RWPE2 (cell line): ENCODE data around the gene ELMO3.
A peak's percentile ranks its signal among the peaks of the same experiment; 100 is the strongest.

Source experiments
- ATAC-seq: fragments of 200-7000 bp; cut with Tn5 transposase; 3 replicates; pipeline ENCODE4 v1.9.1; 2021; ENCODE audit warnings: low read depth
- DNase-seq: peaks from one replicate; pipeline ENCODE4 v3.0.0-alpha.2; 2020; ENCODE audit warnings: low spot score
- H3K27ac ChIP-seq: fragments of 450-650 bp; 2 replicates; pipeline ENCODE4 v1.5.1; 2017; ENCODE audit warnings: mild to moderate bottlenecking; ENCODE audit not compliant: poor library complexity, severe bottlenecking
- H3K27me3 ChIP-seq: fragments of 250-450 bp; sonication (Bioruptor Pico); 2 replicates; pipeline ENCODE4 v1.5.1; 2021; ENCODE audit warnings: mild to moderate bottlenecking, moderate library complexity; ENCODE audit not compliant: insufficient read depth, poor library complexity, severe bottlenecking
- H3K36me3 ChIP-seq: fragments of 250-450 bp; sonication (Bioruptor Pico); 2 replicates; pipeline ENCODE4 v1.5.1; 2020; ENCODE audit warnings: low read depth, mild to moderate bottlenecking, moderate library complexity
- H3K4me1 ChIP-seq: fragments of 250-450 bp; sonication (Bioruptor Pico); 2 replicates; pipeline ENCODE4 v1.5.1; 2021; ENCODE audit warnings: mild to moderate bottlenecking, moderate library complexity; ENCODE audit not compliant: insufficient read depth, poor library complexity, severe bottlenecking
- H3K4me3 ChIP-seq: fragments of 250-450 bp; sonication (Bioruptor Pico); 2 replicates; pipeline ENCODE4 v1.5.1; 2021; ENCODE audit warnings: mild to moderate bottlenecking, moderate library complexity; ENCODE audit not compliant: severe bottlenecking
- H3K9me3 ChIP-seq: fragments of 250-450 bp; sonication (Bioruptor Pico); 2 replicates; pipeline ENCODE4 v1.5.1; 2021; ENCODE audit warnings: mild to moderate bottlenecking, moderate library complexity; ENCODE audit not compliant: severe bottlenecking
- CTCF ChIP-seq: fragments of 450-650 bp; IDR thresholded peaks from one replicate; pipeline ENCODE4 v1.5.1; 2017; ENCODE audit warnings: mild to moderate bottlenecking, moderate library complexity; ENCODE audit not compliant: poor library complexity, severe bottlenecking

The ELMO3 gene

GRCh38 chr16:67184995-67185650, 13.8 kb upstream of the ELMO3 start:
- Histone ChIP-seq H3K9me3 (no peaks in the 10 kb centered on the region), H3K27me3 (no peaks in the 10 kb centered on the region), H3K4me3 (no peak overlapping the region), H3K36me3 (no peaks in the 10 kb centered on the region), H3K4me1 (peaks cover 5% of the 10 kb centered on the region), H3K27ac (no peak overlapping the region)
- ATAC-seq (peak; percentile 51), DNase-seq (peak; percentile 91)
- TF ChIP-seq CTCF: peak; percentile 89

GRCh38 chr16:67185651-67186134, 13.2 kb upstream of the ELMO3 start:
- TF ChIP-seq CTCF: peak; percentile 73
- ATAC-seq (no peak), DNase-seq (no peak)
- Histone ChIP-seq H3K36me3 (no peaks in the 10 kb centered on the region), H3K27ac (no peak overlapping the region), H3K27me3 (no peaks in the 10 kb centered on the region), H3K4me1 (peaks cover 5% of the 10 kb centered on the region), H3K9me3 (no peaks in the 10 kb centered on the region), H3K4me3 (no peak overlapping the region)

DNA sequence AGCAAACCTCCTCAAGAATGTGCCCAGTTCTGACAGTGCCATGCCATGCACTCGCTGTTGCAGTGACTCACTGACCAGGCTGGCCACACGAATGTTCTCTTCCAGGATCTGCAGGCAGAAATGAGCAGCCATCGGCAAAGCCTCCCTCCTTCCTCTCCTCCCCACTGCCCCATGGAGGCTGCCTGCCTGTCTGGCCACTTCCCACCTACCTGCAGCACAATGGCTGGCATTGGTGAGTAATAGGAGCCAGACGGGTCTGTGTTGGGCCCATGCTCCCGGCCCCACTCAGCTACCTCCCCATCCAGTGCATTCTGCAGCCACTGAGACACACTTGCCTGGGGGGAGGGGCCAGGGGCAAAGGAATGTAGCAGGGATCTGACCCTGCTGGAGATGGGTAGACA, 12.4 kb upstream of the ELMO3 start:
- Histone ChIP-seq H3K4me3 (no peak overlapping the region), H3K9me3 (no peaks in the 10 kb centered on the region), H3K36me3 (no peaks in the 10 kb centered on the region), H3K27ac (no peak overlapping the region), H3K27me3 (no peaks in the 10 kb centered on the region), H3K4me1 (peaks cover 8% of the 10 kb centered on the region)
- TF ChIP-seq CTCF: no peak
- ATAC-seq: peak; percentile 4; the same call in 1 of the 3 replicates
- no peak for DNase-seq

DNA sequence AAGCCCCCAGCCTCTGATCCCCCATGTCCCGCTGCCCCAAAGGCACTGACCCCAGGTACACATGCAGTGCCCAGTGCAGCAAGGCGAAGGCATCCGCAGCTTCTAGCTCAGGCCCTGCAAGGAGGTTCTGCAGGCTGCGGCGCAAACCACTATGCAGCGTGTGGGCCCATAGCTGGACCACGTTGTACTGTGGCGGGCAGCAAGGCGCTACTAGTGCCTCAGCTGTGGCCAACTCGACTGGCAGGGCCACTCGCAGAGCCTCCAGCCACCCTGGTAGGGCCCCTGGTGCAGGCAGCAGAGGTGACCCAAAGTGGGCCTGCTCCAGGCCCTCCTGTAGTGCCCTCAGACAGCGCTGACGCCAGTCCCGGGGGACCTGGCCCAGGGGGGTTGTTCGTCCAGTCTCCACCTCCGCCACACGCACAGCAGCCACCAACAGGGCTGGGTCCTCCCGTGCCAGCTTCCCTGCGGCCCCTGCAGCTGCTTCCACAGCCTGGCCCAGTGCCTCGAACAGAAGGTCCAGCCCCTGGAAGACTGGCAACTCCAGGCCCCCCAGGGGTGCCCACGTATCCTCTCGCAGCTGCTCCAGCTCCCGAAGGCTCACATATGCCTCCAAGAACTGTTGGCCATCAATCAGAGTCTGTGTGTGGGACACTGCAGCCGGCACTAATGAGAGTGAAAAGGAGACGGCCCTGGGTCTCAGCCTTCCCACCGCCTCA, 11.6 kb upstream of the ELMO3 start:
- TF ChIP-seq CTCF: no peak
- Histone ChIP-seq H3K4me1 (peaks cover 8% of the 10 kb centered on the region), H3K27me3 (no peaks in the 10 kb centered on the region), H3K4me3 (no peak overlapping the region), H3K9me3 (no peaks in the 10 kb centered on the region), H3K36me3 (no peaks in the 10 kb centered on the region), H3K27ac (no peak overlapping the region)
- DNase-seq: no peak
- no peak for ATAC-seq

GRCh38 chr16:67188323-67188722, 10.6 kb upstream of the ELMO3 start:
- no peak for DNase-seq

More at GRCh38 chr16:67188323-67188722, 10.6 kb upstream of the ELMO3 start:
- ATAC-seq: no peak
- Histone ChIP-seq H3K4me1 (peaks cover 7% of the 10 kb centered on the region), H3K36me3 (peaks cover 7% of the 10 kb centered on the region), H3K27ac (no peak overlapping the region), H3K27me3 (no peaks in the 10 kb centered on the region), H3K4me3 (no peak overlapping the region), H3K9me3 (no peaks in the 10 kb centered on the region)
- TF ChIP-seq CTCF: no peak
